GM18909 (cell line): ENCODE results near the gene NRG2.

Source experiments
- ATAC-seq: cut with Tn5 transposase; IDR thresholded peaks from one replicate; pipeline ENCODE4 v1.9.1; 2021; ENCODE audit warnings: mild to moderate bottlenecking; ENCODE audit not compliant: unreplicated experiment, poor library complexity

NRG2 gene

GRCh38 chr5:139911425-139912120 lies 131.5 kb downstream of the NRG2 start:
- no peak for ATAC-seq

DNA sequence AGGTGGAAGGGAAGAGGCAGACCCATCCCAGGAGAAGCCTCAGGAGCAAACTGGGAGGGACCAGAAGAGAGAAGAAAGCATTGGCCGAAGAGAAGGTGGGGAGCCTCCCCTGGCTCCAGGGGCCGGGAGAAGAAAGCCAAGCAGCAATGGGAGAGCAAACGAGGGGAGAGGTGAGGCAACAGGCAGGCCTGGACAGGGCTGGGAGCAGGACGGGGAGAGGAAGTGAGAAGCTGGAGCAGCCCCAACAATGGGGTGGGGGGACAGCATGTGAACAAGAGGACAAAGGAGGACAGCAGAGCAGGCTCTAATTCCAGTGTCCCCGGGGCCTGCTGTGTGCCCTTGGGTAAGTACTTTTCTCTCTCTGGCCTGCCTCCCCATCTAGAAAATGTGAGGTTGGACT lies 132.2 kb downstream of the NRG2 start:
- ATAC-seq, result no peak

GRCh38 chr5:139910036-139910435 lies 133.1 kb downstream of the NRG2 start:
- ATAC-seq, result no peak

DNA sequence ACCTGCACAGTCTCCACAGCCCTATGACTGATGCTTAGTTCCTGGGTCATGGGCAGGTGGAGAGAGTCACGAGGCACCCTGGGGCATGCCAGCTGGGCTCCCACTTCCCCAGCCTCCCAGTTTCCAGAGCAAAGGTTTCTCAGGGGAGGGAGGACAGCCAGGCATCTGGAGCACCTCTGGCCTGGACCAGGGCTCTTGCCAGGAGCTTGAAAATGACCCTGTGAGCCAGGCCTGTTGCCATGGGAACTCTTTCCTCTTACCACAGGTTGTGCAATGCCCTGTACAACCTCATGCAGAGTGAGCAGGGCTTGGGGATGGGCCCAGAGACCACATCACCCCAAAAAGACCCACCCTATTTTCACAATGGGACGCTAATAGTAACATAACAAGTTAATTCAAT lies 134.3 kb downstream of the NRG2 start:
- ATAC-seq, result no peak

DNA sequence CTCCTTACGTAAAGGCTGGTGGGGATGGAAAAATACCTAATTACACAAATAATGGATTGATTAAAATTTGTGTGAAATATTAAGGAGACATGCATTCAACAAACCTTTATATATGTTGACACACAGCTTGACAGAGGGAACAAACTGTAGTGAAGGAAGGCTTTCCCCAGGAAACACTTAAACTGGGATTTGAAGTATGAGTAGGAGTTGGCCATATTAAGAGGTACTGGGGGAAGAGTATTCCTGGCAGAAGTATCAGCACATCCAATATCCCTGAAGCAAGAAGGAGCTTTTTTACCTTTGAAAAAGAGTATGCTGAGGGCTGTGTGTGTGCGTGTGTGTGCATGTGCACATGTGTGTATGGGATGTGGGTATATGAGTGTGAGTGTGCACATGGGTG lies 136.4 kb downstream of the NRG2 start:
- no peak for ATAC-seq

GRCh38 chr5:139904816-139905661 lies 138.1 kb downstream of the NRG2 start:
- ATAC-seq, result no peak

DNA sequence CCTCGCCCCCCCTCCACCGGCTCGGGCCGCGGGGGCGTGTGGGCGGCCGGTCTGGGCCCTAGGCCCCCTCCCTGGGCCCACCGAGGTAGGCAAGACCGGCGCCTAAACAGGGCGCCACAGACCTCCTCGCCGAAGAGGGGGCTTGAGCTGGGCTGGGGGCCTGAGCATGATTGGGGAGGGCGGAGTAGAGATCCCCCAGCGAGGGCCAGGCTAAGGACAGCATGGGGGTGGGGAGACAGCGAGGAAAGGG lies 138.6 kb downstream of the NRG2 start:
- ATAC-seq, result no peak

DNA sequence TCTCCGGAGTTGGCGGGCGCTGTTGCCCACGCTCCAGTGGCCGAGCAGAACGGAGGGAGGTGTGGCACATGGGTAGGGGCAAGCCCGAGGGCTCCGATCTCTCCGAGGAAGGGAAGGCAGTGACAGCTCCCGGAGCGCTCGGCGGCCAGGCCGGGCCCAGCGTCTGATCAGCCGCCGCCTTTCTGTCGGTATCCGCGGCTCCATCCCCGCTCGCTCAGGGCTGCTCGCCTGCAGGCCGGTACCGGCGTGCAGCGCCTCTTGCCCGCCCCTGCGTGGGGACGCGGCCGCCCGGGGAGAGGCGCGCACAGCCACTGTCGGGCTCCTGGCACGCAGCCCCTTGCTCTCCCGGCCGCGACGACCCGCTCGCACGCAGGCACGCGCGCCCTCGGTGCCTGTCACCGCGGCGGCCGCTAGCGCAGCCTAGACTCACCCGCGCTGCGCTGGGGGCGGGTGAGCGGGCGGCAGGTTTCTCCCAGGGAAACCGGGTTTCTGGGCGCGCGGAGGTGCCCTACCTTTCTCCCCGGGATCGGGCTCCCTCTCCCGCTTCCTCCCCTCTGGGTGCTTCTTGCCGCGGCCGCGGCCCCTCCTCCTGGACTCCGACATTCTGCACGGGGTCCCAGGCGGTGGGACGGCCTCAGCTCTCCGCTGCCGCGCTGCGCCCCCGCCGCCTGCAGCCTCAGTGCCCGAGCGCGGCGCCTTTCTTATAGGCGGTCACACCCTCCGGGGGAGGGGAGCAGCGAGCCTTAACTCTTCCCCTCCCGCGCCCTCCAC lies 139.1 kb downstream of the NRG2 start:
- no peak for ATAC-seq

DNA sequence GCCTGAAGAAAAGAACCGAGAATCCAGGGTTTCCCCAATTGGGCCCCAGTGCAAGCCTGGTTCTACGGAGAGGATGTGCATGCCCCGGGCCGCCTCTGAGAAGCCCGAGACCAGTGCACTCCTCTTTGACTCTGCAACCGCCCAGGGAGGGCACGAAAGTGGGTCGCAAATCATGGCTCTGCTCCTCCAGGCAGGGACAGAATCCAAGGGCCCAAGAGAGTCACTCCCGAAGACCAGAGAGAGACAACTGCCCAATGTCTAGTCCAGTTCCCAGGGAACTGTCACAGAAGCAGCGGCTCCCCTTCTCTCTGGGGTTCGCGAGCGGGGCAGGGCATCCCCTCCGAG lies 139.7 kb downstream of the NRG2 start:
- no peak for ATAC-seq

- ATAC-seq, result no peak
Observed at GRCh38 chr5:139901986-139902385, 141.1 kb downstream of the NRG2 start.

DNA sequence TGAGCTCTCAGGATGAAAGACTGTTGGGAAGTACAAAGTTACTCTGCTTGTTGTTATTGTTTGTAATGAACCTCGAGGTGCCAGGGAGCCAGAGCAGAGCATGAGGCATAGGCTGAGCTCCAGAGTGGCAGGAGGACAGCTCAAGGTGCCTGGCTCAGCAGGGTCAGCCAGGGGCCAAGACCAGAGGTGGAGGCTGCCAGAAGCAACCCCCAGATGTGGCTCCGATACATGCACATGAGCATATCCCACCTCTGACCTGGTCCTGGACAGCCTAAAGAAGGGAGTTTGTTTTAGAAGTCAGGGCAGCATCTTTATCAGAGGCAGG lies 141.9 kb downstream of the NRG2 start:
- ATAC-seq, result no peak

- ATAC-seq, result no peak
Observed at GRCh38 chr5:139900546-139901250, 142.4 kb downstream of the NRG2 start.

DNA sequence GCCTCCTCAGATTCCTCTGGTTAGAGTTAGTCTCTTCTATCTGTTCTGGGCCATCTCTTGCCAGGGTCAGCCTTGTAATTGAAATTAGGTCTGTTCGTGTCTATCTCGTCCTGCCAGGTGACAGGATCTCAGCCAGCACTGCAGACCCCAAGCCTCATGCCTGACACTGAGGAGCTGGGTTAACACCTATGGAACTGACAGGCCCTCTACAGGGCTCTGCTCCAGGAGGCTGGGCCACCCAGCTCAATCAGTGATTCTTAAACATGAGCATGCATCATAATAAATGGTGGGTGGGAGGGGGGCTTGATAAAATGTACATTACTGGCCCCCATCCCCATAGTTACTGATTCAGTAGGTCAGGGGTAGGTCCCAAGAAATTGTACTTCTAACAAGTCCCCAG lies 144.1 kb downstream of the NRG2 start:
- ATAC-seq, result no peak

DNA sequence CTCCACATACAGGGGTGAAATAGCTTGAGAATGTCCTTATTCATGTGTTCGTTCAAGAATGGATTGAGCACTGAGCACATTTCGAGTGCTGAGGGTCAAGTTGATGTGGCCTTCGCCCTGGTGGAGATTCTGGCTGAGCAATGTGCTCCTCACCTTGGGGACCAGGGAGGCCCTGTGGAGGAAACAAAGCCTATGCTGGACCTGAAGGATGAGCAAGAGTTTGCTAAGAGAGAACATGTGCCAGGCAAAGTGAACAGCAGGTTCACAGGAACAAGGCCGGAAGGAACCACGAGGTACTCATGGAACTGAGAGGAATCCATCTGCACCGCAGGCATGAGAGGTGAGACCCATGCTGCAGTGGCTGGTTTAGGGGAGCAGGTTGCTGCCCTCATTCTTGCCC lies 145.1 kb downstream of the NRG2 start:
- no peak for ATAC-seq

DNA sequence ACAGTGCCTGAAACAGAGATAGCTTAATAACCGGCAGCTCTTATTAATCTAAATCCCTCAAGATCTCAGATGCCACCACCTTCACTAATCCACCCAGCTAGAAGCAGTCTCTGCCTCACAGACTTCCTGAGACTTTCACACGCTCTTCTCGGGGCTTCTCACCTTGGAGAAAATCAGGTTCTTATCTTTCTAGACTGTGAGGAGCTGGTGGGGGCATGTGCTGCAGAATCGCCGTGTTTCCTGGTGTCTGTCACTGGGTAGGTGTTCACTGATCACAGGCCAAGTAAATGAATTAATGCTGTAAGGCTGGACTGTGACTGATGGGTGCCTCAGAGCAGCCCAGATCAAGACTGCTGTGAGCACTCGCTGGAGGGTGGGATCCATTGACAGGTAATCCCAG lies 145.8 kb downstream of the NRG2 start:
- no peak for ATAC-seq

DNA sequence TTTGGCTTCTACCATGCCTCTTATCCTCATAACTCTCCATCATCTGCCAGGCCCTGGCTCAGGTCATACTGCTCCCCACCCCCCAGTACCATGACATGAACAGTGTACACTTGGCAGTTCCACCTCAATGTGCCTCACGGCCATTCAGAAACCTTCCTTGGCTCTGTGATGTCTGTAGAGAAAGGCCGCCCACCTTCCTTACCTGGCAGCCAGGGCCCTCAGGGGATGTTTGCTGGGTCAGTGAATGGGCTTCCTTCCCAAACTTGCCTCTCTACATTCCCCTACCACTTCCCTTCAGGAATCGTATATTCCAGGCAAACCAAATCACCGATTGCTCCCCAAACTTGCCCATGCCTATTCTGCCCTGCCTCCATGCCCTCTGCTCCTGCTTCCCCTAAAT lies 146.4 kb downstream of the NRG2 start:
- ATAC-seq, result no peak

GRCh38 chr5:139895647-139896046 lies 147.5 kb downstream of the NRG2 start:
- no peak for ATAC-seq

DNA sequence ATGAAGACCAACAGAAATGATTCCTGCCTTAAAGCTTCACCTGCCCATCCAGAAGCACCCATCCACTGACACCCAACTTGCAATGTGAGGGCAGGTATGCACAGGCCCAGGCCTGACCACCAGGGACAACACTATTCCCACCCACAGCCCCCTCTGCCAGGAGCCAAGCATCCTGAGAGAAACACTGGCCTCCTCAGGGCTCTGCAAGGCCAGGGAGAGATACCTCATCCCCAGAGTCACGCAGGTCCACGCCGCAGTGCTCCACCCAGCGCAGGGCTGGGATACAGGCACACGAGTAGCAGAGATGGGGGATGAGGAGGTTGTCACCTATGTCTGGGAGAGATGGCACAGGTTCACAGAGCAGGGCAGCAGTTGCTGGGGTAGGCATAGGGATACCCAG lies 148.1 kb downstream of the NRG2 start:
- no peak for ATAC-seq

- no peak for ATAC-seq
Observed at GRCh38 chr5:139893873-139894272, 149.2 kb downstream of the NRG2 start.

- ATAC-seq, result no peak
Observed at GRCh38 chr5:139889410-139889809, 153.7 kb downstream of the NRG2 start.

DNA sequence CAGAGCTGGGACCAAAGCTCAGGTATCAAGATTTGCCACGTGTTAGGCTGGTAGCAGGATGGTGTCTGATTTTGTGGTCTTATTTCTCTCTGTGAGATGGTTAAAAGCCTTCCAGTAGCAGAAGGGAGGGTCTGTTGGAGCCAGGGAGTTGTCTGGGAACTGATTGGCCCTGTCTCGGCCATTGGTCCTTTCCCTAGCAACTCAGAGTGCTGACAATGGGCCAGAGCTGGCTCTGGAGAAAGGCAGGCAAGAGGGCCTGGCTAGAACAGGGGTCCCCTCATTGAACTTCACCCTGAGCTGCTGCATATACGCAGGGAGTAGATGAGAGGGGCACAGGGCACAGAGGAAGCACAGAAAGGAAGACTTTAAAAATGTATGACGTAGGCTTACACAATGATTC lies 154.7 kb downstream of the NRG2 start:
- ATAC-seq, result no peak
